Neutrophil (primary cell): ENCODE data around the gene SPRR3.

Experiments used
- H3K27ac ChIP-seq: fragments of 200-600 bp; sonication (generic); 2 replicates; pipeline ENCODE4 v1.5.1; 2016; ENCODE audit warnings: mild to moderate bottlenecking, moderate library complexity
- H3K27me3 ChIP-seq: fragments of 200-600 bp; sonication (generic); 2 replicates; pipeline ENCODE4 v1.6.0; 2016; ENCODE audit warnings: mild to moderate bottlenecking
- H3K36me3 ChIP-seq: fragments of 200-600 bp; sonication (generic); 2 replicates; pipeline ENCODE4 v1.5.1; 2017
- H3K4me1 ChIP-seq, 2 experiments: fragments of 200-600 bp in 1 of 2; sonication (generic) in 1 of 2; 1 replicate in 1 of 2; 2 replicates in 1 of 2; pipeline versions ENCODE4 v1.5.1 to v1.6.1; 2013 to 2016; ENCODE audit warnings: low read depth in 1 of 2, low read length in 1 of 2, mild to moderate bottlenecking in 1 of 2, moderate library complexity in 1 of 2; ENCODE audit not compliant: control insufficient read depth in 1 of 2, insufficient read depth in 1 of 2
- H3K4me3 ChIP-seq, 2 experiments: fragments of 200-600 bp in 1 of 2; sonication (generic) in 1 of 2; 1 replicate in 1 of 2; 2 replicates in 1 of 2; pipeline ENCODE4 v1.5.1; 2013 to 2016; ENCODE audit warnings: low read depth in 1 of 2, low read length in 1 of 2, mild to moderate bottlenecking in 1 of 2, moderate library complexity in 1 of 2
- H3K9me3 ChIP-seq: fragments of 200-600 bp; sonication (generic); 2 replicates; pipeline ENCODE4 v1.5.1; 2016
- TF ChIP-seq, protein P1 (sequence below): fragments of 200-600 bp; sonication (generic); IDR thresholded peaks from 2 replicates; pipeline ENCODE4 v1.5.1; 2016; ENCODE audit warnings: antibody characterized with exemption

Gene SPRR3, protein sequence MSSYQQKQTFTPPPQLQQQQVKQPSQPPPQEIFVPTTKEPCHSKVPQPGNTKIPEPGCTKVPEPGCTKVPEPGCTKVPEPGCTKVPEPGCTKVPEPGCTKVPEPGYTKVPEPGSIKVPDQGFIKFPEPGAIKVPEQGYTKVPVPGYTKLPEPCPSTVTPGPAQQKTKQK

DNA sequence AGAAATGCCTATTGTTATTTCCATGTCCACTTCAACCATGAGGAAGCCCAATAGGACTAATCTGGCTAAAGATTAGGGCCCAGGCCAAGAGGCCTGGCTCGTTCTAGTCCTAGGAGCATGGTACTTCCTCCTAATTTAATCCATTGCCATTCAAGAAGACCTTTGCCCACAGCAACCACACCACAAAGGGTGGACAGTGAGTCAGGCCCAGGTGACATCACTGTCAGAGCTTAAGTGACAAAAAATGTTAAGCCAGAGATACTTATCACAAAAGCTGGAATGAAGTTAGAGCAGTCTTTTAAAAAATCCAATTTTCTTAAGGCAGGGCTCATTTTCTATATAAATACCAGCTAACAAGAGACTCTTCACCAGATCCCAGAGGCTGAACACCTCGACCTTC, at the start of gene SPRR3:
Gene SPRR3, plus strand, starts transcription at position 368 of the 400 bp plus-strand sequence. CDS start 1,272 bp downstream, outside the sequence.
- no peak within 1 kb of the TSS for H3K27ac ChIP-seq
- H3K4me3 ChIP-seq, result no peak within 1 kb of the TSS
- H3K9me3 ChIP-seq, result no peaks in the 10 kb centered on the region
- peaks cover 13% of the 10 kb centered on the region for H3K27me3 ChIP-seq
- H3K4me1 ChIP-seq, result no peaks in the 10 kb centered on the region
- TF ChIP-seq, protein P1, sequence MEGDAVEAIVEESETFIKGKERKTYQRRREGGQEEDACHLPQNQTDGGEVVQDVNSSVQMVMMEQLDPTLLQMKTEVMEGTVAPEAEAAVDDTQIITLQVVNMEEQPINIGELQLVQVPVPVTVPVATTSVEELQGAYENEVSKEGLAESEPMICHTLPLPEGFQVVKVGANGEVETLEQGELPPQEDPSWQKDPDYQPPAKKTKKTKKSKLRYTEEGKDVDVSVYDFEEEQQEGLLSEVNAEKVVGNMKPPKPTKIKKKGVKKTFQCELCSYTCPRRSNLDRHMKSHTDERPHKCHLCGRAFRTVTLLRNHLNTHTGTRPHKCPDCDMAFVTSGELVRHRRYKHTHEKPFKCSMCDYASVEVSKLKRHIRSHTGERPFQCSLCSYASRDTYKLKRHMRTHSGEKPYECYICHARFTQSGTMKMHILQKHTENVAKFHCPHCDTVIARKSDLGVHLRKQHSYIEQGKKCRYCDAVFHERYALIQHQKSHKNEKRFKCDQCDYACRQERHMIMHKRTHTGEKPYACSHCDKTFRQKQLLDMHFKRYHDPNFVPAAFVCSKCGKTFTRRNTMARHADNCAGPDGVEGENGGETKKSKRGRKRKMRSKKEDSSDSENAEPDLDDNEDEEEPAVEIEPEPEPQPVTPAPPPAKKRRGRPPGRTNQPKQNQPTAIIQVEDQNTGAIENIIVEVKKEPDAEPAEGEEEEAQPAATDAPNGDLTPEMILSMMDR, result no peak
- no peaks in the 10 kb centered on the region for H3K36me3 ChIP-seq

DNA sequence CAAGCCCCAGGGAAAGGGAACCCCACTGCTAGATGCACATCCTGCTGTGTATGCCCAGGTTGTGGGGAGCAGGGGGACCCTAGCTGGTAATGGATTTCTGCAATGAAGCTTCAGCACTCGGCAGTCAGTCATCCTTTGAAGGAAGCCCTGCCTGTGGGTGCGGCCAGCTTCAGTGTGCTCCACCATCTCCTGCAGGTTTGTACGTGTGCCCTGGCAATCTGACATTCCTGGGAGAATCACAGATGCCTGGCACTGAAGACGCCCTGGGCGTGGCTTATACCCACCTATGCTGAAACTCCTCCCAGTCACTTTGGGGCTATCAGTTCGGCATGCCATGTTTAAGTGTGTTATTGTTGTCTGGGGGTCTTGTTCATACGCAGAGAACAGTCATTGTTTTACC, 47.8 kb upstream of the SPRR3 start:
- Histone ChIP-seq H3K4me3 (no peak overlapping the region), H3K27me3 (no peaks in the 10 kb centered on the region), H3K27ac (no peak overlapping the region), H3K9me3 (no peaks in the 10 kb centered on the region), H3K4me1 (no peaks in the 10 kb centered on the region), H3K36me3 (no peaks in the 10 kb centered on the region)
- TF ChIP-seq, protein P1, result no peak

DNA sequence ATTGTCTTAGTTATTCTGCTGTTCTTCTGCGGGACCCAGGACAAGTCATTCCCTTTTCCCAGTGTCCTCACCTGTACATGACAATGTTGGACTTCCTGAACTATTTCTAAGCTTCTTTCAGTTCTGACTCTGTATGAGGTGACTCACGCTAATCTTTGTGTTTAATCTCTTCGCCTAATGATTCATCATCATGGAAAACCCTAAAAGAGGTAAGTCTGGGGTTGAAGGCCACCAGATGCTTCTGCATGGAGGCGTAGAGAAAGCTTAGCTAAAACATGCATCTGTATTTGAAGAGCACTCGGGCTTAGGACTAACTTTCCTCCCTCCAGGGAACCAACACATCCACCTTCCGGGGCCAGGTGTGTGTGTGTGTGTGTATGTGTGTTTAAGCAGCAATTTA, 47.1 kb upstream of the SPRR3 start:
- H3K4me3 ChIP-seq, result no peak overlapping the region
- TF ChIP-seq, protein P1, result no peak
- H3K36me3 ChIP-seq, result no peaks in the 10 kb centered on the region
- no peaks in the 10 kb centered on the region for H3K9me3 ChIP-seq
- no peaks in the 10 kb centered on the region for H3K4me1 ChIP-seq
- H3K27me3 ChIP-seq, result no peaks in the 10 kb centered on the region
- no peak overlapping the region for H3K27ac ChIP-seq

GRCh38 chr1:152957561-152957960, 44.0 kb upstream of the SPRR3 start:
- TF ChIP-seq, protein P1, result no peak
- no peaks in the 10 kb centered on the region for H3K36me3 ChIP-seq
- no peak overlapping the region for H3K27ac ChIP-seq
- no peaks in the 10 kb centered on the region for H3K9me3 ChIP-seq
- H3K27me3 ChIP-seq, result peaks cover 3% of the 10 kb centered on the region
- no peaks in the 10 kb centered on the region for H3K4me1 ChIP-seq
- no peak overlapping the region for H3K4me3 ChIP-seq

DNA sequence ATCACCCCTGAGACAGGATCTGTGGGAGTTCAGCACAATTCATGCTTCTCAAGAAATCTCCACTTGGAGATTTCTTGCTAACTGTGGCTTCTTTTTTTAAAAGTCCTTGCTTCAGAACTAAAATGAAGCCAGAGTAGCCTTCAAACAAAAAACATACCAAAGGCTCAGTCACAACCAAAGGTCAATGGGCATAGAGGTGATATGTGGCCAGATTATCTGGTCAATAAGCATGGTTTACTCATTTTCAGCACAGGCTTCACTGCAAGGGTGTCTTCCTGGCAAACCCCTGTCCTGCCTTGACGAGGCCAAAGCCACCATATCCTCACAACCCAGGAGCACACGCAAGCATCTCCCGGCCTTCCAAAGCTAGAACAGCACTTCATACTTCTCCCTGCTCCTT, 42.3 kb upstream of the SPRR3 start:
- Histone ChIP-seq H3K36me3 (no peaks in the 10 kb centered on the region), H3K4me1 (no peaks in the 10 kb centered on the region), H3K4me3 (no peak overlapping the region), H3K27me3 (peaks cover 3% of the 10 kb centered on the region), H3K27ac (no peak overlapping the region), H3K9me3 (no peaks in the 10 kb centered on the region)
- TF ChIP-seq, protein P1, result no peak
